BE2C (cell line): ENCODE results near the gene MYLIP.
"Not testable (repeated sequence)": the region's sequence is repeated elsewhere in the genome, so short reads cannot be mapped to it uniquely, and the experiment has no call there.

Experiments used
- DNase-seq: peaks from one replicate; pipeline ENCODE4 v3.0.0-alpha.2; 2020
- H3K27me3 ChIP-seq: fragments of 250-450 bp; sonication (Bioruptor Pico); 2 replicates; pipeline ENCODE4 v1.5.1; 2020; ENCODE audit warnings: mild to moderate bottlenecking
- H3K36me3 ChIP-seq: fragments of 250-450 bp; sonication (Bioruptor Pico); 2 replicates; pipeline ENCODE4 v1.5.1; 2020; ENCODE audit warnings: mild to moderate bottlenecking
- H3K4me1 ChIP-seq: fragments of 250-450 bp; sonication (Bioruptor Pico); 2 replicates; pipeline ENCODE4 v1.5.1; 2020
- H3K4me3 ChIP-seq: 2 replicates; pipeline ENCODE4 v1.5.1; 2011; ENCODE audit warnings: low read depth, low read length
- H3K9me3 ChIP-seq: fragments of 250-450 bp; sonication (Bioruptor Pico); 2 replicates; pipeline ENCODE4 v1.5.1; 2020
- CTCF ChIP-seq: IDR thresholded peaks from 2 replicates; pipeline ENCODE4 v1.5.1; 2012; ENCODE audit warnings: mild to moderate bottlenecking, low read depth, low read length

Gene MYLIP

DNA sequence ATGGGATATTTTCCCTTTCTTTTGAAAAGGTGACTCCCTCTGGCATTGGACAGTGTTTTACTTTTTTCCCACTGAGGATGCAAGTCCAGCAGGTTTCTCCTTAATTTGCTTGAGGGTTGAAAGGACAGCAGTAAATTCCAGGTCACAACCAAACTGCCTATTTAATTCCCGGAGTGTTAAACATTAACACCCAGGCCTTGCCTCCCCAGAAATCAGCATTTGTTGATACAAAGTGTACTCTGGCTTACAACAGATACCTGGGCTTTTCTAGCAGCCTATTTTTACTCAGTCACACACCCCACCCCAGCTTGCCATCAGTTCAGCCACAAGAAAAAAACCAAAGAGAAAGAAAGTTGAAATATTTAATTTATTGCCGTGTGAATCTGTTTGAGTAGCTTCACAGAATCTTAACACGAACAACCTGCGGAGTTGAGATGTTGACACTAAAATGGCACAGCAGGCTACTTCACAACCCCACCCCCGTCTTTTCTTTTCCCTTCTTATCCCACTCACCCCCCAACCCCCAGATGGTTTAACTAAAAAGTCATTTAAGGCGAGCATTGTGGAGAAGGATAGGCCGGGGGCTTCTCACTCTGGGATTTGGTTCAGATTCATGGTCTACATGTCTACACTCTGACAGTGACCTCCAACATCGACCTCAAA lies 45.7 kb downstream of the MYLIP start:
- Histone ChIP-seq H3K27me3 (no peaks in the 10 kb centered on the region; the same call in 1 of the 2 replicates), H3K4me1 (no peaks in the 10 kb centered on the region), H3K36me3 (no peaks in the 10 kb centered on the region), H3K4me3 (no peak overlapping the region), H3K9me3 (no peaks in the 10 kb centered on the region)
- DNase-seq, result no peak
- no peak for TF ChIP-seq CTCF

- H3K4me3 ChIP-seq, H3K4me1 ChIP-seq, H3K9me3 ChIP-seq, H3K27me3 ChIP-seq, DNase-seq, H3K36me3 ChIP-seq: not testable (repeated sequence)
These were observed 47.7 kb downstream of the MYLIP start for GRCh38 chr6:16176600-16176999.

DNA sequence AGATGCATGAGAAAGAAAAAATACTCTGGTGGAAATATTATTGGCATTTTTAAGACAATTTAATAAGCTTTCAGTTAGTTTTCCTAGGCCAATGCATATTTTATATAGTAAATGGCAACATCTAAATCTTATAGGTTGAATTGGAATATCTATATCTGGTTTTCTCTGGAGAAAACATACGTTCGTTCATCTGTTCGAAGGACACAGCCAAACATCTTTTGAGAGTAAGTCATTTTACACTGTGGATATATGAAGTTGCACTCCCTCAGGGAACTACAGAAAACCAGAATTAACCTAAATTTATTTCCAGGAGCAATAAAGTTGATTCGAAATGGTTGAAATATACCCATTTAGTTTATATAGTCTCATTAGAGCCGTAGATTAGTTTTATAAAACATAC lies 49.0 kb downstream of the MYLIP start:
- DNase-seq, result no peak
- no peak for TF ChIP-seq CTCF
- H3K27me3 ChIP-seq, result no peaks in the 10 kb centered on the region
- no peaks in the 10 kb centered on the region for H3K4me1 ChIP-seq
- no peaks in the 10 kb centered on the region for H3K9me3 ChIP-seq
- H3K4me3 ChIP-seq, result no peak overlapping the region
- no peaks in the 10 kb centered on the region for H3K36me3 ChIP-seq

GRCh38 chr6:16178351-16178750 lies 49.5 kb downstream of the MYLIP start:
- DNase-seq, result no peak
- Histone ChIP-seq H3K27me3 (no peaks in the 10 kb centered on the region), H3K4me3 (no peak overlapping the region), H3K36me3 (no peaks in the 10 kb centered on the region), H3K9me3 (no peaks in the 10 kb centered on the region), H3K4me1 (no peaks in the 10 kb centered on the region)
- no peak for TF ChIP-seq CTCF

GRCh38 chr6:16179063-16179462 lies 50.2 kb downstream of the MYLIP start:
- Histone ChIP-seq H3K27me3 (no peaks in the 10 kb centered on the region), H3K4me3 (no peak overlapping the region), H3K36me3 (no peaks in the 10 kb centered on the region), H3K4me1 (no peaks in the 10 kb centered on the region), H3K9me3 (no peaks in the 10 kb centered on the region)
- no peak for DNase-seq
- no peak for TF ChIP-seq CTCF

GRCh38 chr6:16179970-16180431 lies 51.1 kb downstream of the MYLIP start:
- DNase-seq, result no peak

More at GRCh38 chr6:16179970-16180431, 51.1 kb downstream of the MYLIP start:
- no peaks in the 10 kb centered on the region for H3K36me3 ChIP-seq
- no peak for TF ChIP-seq CTCF
- H3K9me3 ChIP-seq, result no peaks in the 10 kb centered on the region
- H3K27me3 ChIP-seq, result no peaks in the 10 kb centered on the region
- H3K4me3 ChIP-seq, result no peak overlapping the region
- no peaks in the 10 kb centered on the region for H3K4me1 ChIP-seq
